Cardiac septum (tissue), 1 donor: ENCODE data around the gene UPK2. TPM values are rescaled to one million over a fixed set of nuclear protein-coding genes. Genes with fewer than 3 reads are reported as not detected.

ENCODE experiments used
- DNase-seq: peaks from one replicate; pipeline ENCODE4 v3.0.0-alpha.2; 2020; ENCODE audit warnings: low spot score
- intact Hi-C: fragments of 100-400 bp; cut with DNase I; formaldehyde crosslinking; loops from one replicate; pipeline ENCODE4 v1.14.0; 2022
- long read RNA-seq: library from polyadenylated mRNA; unstranded; transcript quantifications from one replicate; pipeline ENCODE4 v2.0.0, GENCODE V29; 2021
- total RNA-seq: library from RNA; stranded (reverse); fragmentation: NEBNext Ultra II Directional; extraction: Animal tissue kit (Norgen Biotek cat#: 25700); gene quantifications from one replicate; pipeline ENCODE4 v1.2.1, GENCODE V29; 2021
- donor health status: DM: no; HTN: no; CAD: no.

UPK2 gene
- total RNA-seq, result not detected
- long read RNA-seq, result 0 reads

DNA sequence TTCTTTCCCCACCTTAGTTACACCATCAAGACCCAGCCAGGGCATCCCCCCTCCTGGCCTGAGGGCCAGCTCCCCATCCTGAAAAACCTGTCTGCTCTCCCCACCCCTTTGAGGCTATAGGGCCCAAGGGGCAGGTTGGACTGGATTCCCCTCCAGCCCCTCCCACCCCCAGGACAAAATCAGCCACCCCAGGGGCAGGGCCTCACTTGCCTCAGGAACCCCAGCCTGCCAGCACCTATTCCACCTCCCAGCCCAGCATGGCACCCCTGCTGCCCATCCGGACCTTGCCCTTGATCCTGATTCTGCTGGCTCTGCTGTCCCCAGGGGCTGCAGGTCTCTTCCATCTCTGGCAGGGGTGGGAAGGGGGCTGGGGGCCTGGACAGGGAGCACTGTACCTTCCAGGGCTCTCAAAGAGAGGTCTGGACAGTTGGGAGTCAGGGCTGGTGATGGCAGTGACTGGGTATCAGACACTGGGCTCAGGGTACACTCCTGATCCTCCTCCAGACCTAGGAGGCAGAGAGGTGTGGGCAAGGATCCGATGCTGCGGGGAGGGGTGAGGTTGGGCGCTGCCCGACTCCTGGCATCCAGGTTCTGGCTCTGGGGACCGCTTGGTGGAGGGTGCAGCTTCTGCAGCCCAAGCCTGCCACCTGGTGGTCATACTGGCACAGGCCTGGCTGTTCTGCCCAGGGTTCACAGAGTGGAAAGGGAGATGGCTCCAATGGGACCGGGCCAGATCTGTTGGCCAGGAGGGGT is at the start of gene UPK2:
TSS of gene UPK2 (plus strand) at position 205 of the 753 bp plus-strand sequence. CDS start at position 258, 53 bp downstream.
- peak; percentile 94 for DNase-seq
- intact Hi-C loops, result loop anchor here (1.0 to 2.0 kb wide), 3 partner anchors 25 to 265 kb away; no protein-coding TSS in a partner anchor

- intact Hi-C loops, result loop anchor here (1.0 kb wide), 2 partner anchors 21 to 49 kb away; partner anchors contain the start of gene UPK2
- DNase-seq, result peak; percentile 95
These were observed 48.8 kb upstream of the UPK2 start for GRCh38 chr11:118907051-118908042.

- intact Hi-C loops, result no loop called here
- no peak for DNase-seq
These were observed 47.8 kb upstream of the UPK2 start for GRCh38 chr11:118908264-118908663.

DNA sequence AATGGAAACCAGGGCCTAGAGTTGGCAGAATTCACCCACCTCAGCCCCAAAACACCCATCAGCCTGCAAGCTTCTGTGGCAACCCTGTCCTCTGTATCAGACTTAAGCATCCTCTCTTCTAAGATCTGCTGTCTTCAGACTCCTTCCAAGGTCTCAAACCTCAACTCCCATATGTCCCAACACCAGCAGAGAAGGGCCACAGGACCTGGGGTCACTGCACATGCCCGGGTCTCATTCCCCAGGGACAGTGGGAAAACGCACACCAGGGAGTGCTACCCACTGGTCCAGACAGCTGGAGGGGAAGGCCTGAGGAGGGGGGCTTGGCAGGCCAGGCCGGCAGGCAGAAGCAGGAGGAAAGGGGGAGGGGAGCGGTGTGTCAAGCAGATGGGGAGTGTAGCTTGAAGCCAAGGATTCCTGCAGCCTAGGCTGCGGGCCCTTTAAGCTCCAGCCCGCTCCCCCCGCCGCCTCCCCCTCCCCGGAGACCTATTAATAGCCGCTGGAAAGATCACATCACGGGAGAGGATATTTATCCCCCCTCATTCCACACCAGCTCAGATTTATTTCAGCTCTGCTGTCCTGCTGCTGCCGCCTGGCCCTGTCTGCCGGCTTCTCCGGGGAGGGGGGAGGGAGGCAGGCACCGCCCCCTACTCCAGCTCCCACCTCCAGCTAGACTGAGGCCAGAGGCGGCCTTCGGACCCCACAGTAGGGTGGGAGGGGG is 47.0 kb upstream of the UPK2 start:
- intact Hi-C loops, result no loop called here

GRCh38 chr11:118909619-118910308 is 46.3 kb upstream of the UPK2 start:
- intact Hi-C loops, result no loop called here
- DNase-seq, result no peak

More for the DNA sequence above, 47.0 kb upstream of the UPK2 start:
- no peak for DNase-seq

- intact Hi-C loops, result no loop called here
- no peak for DNase-seq
These were observed 45.6 kb upstream of the UPK2 start for GRCh38 chr11:118910309-118911112.

DNA sequence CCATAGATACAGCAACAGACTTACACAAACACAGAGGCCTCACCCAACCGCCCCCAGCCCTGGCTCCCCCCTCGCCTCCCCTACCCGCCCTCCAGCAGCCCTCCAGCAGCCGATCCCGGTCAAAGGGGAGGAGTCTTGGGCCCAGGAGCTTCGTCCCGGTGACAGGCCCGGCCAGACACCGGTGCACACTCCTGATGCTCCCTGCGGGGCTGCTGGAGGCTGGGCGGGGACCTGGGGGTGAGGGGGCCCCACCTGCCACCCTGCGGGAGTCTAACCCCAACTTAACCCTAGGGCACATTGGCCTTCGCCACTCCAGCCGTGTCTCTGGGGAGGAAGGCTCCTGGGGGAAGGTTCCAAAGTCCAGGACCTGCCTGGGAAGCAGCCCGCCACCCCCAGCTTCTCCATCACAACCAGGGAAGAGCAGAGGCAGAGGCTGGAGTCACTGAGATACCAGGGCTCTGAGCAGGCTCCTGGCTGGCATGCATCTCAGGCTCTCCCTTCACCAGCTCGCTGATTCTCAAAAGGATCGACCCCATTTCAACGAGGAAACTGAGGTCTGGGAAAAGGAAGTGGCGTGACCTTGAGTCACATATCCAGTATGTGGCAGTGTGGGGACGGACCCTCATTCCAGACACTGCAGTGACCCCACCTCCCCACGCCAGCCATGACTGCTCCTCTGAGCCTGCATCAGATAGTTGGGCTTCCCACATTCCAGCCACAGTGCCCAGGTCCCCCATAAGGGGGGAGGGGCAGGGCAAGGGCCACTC is 44.8 kb upstream of the UPK2 start:
- DNase-seq, result no peak
- intact Hi-C loops, result no loop called here

DNA sequence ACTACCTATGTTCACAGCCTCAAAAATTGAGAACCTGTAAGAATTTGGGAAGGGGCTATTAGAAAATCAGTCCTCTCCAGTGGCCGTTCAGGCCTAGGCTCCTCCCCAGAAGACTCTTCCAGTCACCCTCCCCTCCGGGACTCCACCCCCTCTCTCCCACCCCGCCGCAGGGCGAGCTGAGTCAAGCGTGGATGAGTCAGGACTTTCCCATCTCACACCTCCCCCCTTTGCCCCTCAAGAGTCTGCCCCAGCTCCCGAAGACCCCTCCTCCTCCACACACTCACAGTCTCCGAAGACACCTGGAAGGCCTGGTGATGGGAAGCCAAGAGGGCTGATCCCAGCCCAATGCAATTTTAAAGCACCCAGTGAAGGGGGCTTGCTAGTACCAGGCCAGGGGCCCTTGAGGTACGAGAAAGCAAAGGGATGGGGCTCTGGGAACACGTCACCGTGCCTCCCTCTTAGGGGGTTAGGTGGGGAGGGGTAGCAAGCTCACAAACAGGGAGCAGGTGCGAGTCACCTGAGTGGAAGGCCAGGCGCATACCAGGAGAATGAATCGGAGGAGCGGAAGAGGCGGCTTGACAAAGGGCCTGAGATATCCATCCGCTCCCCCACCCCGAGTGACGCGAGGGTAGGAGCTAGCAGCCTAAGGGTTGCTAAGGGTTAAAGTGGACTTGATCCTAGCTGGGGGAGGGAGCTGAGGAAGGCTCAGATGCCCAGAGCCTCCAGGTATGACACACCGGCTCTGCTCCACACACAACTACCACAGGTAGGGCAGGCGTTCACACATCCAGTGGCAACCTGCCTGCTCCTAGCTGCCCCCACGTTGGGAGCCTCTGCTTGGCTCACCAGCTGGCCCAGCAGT is 44.0 kb upstream of the UPK2 start:
- intact Hi-C loops, result no loop called here
- DNase-seq, result peak; percentile 91

- intact Hi-C loops, result no loop called here
- no peak for DNase-seq
These were observed 43.2 kb upstream of the UPK2 start for GRCh38 chr11:118912742-118913410.

- intact Hi-C loops, result no loop called here
- DNase-seq, result no peak
These were observed 42.5 kb upstream of the UPK2 start for GRCh38 chr11:118913411-118914125.

DNA sequence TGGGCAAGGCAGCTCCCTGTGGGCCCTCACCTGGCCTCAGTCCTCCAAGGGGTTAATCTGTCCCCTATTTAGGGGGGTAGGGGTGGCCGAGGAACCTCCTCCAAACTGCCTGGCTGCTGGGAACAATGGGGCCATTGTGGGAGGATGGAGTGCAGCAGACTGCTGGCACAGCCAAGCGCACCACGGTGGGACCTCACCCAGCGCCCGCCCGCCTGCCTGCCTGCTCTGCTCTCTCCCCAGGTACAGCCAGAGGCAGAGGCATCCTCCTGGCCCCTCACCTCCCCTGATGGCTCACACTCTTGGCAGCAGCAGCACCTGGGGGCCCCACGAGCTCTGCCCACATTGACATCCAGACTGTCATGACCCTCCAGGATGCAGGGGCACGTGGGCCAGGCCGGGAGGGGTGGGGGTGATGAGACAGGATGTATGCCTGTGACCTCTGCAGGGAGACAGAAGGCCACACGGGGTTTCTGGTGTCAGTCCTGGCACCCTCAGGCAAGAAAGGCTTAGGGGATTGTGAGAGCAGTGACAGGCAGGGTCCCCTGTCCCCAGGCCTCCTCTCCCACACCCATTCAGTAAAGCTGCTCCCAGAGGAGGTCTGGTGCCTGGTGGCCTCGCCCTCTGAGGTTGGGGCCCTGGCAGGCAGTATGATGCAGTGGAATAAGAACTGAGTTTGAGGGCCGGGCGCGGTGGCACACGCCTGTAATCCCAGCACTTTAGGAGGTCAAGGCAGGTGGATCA is 41.8 kb upstream of the UPK2 start:
- no peak for DNase-seq
- intact Hi-C loops, result no loop called here

- intact Hi-C loops, result no loop called here
These were observed 41.1 kb upstream of the UPK2 start for GRCh38 chr11:118914987-118915386.

GRCh38 chr11:118915396-118915795 is 40.7 kb upstream of the UPK2 start:
- no peak for DNase-seq
- intact Hi-C loops, result no loop called here

More at GRCh38 chr11:118914987-118915386, 41.1 kb upstream of the UPK2 start:
- no peak for DNase-seq

DNA sequence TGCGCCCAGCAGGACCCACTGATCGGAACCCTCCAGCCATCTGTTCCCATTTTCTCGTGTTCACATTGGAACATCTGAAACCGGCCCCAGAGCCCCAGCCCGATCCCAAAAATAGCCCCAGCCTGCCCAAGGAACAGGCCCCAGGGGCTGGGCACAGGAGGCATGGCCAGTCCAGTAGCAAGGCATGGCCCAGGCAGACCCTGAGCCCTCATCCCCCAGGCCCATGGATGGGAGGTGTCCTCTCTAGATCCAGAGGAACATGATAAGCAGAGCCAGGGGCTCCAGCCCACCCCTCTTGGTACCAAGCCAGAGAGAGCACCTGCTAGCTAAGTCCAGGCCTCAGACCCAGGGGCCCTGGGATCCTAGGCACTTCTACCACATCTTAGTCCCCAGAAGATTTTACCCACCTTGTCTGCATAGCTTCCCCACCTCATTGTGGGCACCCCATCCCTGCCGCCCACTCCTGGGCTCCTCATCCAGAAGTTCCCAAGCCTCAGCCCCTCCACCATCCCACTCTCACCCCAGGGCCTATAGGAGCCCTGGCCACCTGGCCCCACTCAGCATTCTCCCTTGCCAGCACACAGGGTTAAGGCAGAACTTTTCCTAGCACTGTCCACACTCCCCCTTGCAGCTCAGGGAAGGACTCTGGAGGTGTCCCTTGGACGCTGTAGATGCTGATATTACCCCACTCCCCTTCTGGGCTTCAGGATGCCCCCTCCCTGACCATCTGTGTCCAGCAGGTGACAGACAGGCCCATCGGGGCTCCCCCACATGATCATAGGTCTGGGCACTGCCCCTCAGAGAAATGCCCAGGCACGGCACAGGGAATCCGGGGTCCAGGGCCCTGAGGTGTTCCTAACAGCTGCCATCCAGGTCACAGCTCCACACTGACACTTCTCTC is 39.9 kb upstream of the UPK2 start:
- DNase-seq, result peak; percentile 74

More for the DNA sequence above, 39.9 kb upstream of the UPK2 start:
- intact Hi-C loops, result no loop called here
